Bone marrow (tissue), 2 donors: ENCODE results near the gene OR2T10.
"Not testable (repeated sequence)": the region's sequence is repeated elsewhere in the genome, so short reads cannot be mapped to it uniquely, and the experiment has no call there.

Experiments
- DNase-seq, 2 donors: peaks; one replicate each; lab custom pipeline; 2025; lab: John Stamatoyannopoulos, UW

OR2T10 gene

GRCh38 chr1:248593226-248593625, 4.3 kb downstream of the OR2T10 start:
- no peak for DNase-seq

DNA sequence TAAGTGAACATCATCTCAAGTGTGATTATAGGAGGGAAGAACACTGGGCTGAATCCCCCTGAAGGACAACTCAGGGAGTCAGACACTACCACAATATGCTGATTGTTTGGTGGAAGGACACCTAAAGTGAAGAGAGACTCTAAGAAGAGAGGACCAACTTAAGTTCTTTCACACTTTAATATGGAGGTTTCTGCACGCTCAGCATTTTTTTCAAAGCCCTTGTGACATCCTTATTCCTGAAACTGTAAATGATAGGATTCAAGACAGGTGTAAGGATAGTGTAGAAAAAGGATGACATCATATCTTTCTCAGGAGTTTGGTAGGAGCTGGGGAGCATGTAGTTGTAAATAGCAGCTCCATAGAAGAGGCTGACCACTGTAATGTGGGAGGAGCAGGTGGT, 4.8 kb downstream of the OR2T10 start:
- no peak for DNase-seq

GRCh38 chr1:248590055-248590454, 7.4 kb downstream of the OR2T10 start:
- DNase-seq, result no peak

GRCh38 chr1:248589334-248589733, 8.2 kb downstream of the OR2T10 start:
- DNase-seq, result no peak

DNA sequence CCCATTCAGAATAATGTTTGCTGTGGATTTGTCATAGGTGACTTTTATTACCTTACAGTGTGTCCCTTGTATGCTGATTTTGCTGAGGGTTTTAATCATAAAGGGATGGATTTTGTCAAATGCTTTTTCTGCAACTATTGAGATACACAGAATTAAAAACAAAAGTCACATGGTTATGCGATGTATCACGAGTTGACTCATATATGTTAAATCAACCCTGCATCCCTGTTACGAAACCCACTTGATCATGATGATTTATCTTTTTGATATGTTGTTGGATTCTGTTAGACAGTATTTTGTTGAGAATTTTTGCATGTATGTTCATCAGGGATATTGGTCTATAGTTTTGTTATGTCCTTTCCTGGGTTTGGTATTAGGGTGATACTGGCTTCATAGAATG, 12.2 kb downstream of the OR2T10 start:
- no peak for DNase-seq

DNA sequence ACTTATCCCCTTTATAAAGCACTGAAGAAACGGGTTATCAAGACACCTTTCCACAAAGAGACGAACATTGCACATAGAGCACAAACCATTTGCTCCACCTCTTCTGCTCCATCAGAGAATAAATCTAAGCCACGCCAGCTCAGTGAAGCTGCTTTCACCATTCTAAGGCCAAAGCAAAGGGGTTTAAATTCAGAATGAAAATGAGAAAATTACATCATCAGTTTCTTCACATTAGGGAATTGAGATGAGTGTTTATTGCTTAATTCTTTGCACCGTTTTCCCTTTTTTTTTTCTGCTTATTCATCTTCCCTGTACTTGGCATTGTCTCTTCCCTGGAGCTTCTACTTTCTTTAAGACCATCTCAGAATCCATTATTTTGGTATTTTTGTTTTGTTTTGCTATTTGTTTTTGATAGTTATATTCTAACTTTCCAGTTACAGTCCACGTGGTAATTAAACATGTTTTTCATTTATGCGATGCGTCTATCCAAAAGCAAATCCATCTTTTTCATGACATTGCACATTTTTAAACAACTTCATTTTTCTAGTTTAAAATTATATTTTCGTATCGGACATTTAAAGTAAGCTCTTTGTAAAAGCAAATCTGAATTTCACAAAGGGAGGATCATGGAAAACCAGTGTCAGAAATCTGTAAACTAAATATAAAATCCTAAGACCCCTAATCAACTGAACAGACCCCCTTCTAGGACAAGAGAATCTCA, 21.1 kb downstream of the OR2T10 start:
- DNase-seq, result no peak

- not testable (repeated sequence) for DNase-seq
Observed at GRCh38 chr1:248574657-248575056, 22.8 kb downstream of the OR2T10 start, which contains the start of gene OR2T34. Gene OR2T34, minus strand, starts transcription at chr1:248574757. Its CDS starts 0 bp downstream, at chr1:248574757.

GRCh38 chr1:248573856-248574255, 23.6 kb downstream of the OR2T10 start:
- DNase-seq, result not testable (repeated sequence)

GRCh38 chr1:248572049-248572448, 25.5 kb downstream of the OR2T10 start:
- DNase-seq, result not testable (repeated sequence)

- DNase-seq, result peak in 1 of 2 donors; percentile 2
Observed at GRCh38 chr1:248570811-248571210, 26.7 kb downstream of the OR2T10 start.

DNA sequence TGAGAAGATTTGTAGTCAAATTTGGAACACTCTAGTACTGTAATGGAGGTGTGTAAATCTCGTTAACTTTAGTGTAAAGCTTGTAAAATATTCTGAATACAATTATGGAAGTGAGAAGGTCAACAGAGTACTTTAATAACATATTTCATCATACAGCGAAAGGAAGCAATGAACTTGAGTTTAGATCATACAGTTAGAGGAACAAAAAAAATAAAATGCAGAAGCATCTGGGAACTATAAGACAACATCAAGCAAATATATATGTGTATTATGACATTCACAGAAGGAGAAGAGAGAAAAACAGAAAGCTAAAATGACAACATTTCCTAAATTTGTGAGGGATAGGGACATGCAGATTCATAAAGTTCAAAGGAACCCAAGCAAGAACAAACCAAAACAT, 28.5 kb downstream of the OR2T10 start:
- DNase-seq, result not testable (repeated sequence)

DNA sequence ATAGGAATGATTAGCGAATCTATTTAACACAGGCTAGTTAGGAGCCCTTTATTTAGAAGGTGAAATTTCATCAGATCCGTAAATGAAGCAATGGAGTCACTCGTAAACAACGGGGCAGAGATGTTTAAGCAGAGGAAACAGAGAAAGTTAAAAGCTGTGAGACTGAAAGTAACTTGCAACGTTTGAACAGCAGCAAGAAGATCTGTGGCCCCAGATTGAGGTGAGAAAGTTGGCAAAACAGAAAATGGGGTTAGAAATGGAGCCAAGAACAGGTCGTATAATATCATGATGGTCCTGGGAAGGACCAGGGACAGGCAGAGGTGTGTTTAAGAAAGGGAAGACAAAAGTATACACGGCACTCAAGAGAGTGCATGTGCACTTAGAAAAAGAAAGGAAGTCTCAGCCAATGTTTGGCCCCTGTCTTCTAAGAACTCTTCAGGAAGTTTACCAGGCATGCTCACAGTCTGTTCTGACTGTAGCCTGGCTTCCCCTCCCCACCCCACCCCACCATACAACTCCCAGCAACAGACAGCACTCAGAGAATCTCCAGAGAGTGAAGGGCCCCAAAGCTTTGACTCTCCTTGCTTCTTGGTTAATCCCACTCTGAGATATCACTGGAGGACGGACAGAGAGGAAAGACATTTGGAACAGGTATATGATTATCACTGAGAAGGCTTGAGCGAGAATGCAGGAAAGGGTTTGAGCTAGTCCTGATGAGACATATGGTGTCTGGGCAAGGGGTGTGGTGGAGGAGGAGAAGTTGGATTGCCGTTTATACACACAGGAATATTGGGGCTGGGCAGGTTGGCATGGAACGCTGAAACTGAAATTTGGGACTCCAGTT, 31.7 kb downstream of the OR2T10 start:
- DNase-seq, result peak in 1 of 2 donors; percentile 21

DNA sequence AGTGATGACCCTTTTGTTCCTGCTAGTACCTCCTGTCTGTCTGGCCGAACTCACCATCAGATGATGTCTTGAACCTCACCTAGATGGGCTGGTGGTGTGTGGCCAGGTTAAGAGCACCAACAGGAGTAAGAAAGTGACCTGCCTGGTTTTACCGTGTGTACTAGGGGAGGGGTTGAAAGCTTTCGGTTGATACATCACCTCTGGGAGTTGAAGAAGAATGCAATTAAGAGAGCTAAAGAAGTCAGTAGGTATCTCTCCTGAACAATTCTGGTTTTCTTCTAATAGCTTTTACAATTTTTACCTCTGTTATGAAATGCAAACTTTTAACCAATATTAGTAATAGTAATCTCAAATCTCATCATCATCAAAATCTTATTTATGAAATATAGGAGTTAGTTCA, 34.8 kb downstream of the OR2T10 start, which contains the start of gene OR2T29:
Gene OR2T29 (minus strand): TSS at position 101 of the 400 bp plus-strand sequence. CDS start 3,281 bp downstream, outside the sequence.
- not testable (repeated sequence) for DNase-seq

DNA sequence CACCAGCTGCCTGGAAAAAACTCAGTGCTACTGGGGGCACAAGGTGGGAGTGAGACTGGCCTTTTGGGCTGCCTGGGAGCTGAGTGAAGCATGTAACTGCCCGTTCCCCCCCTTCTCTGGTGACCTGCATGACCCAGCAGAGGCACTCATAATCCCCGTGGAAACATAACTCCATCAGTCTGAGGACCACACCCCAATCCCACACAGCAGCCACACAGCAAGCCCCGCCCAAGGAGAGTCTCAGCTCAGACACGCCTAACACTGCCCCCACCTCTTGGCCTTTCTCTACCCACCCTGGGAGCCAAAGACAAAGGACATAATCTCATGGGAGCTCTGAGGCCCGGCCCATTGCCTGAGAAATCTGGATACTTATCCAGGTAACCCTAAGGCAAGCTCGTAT, 46.5 kb downstream of the OR2T10 start:
- DNase-seq, result not testable (repeated sequence)

DNA sequence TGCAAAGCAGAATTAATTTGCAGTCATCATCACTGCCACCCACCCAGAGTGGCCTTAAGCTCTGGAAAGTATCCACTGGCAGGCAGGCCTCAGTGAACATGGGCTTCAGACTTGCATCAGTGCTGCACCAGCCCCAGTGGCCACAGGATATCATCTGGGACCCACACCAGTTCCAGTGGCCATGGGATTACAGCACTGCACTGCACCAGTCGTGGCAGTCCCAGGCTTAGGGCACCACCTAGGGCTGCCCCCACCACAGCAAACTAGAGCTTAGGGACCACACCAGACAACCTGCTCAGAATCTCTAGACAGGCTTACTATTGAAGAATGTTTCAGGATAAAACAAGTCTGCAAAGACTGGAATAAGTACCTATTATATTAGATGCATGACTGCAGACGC, 50.1 kb downstream of the OR2T10 start:
- not testable (repeated sequence) for DNase-seq
